IMR-90 (cell line): ENCODE results near the gene N4BP2L1. TPM values are rescaled to one million over a fixed set of nuclear protein-coding genes. Genes with fewer than 3 reads are reported as not detected.
"Not testable (repeated sequence)": the region's sequence is repeated elsewhere in the genome, so short reads cannot be mapped to it uniquely, and the experiment has no call there.

Experiments
- ATAC-seq: fragments of 200-7000 bp; cut with Tn5 transposase; 2 replicates; pipeline ENCODE4 v1.9.1; 2020; ENCODE audit warnings: low read depth, mild to moderate bottlenecking, moderate library complexity
- BruUV-seq: library from RNA; stranded (reverse); fragments of 400-500 nt; replicated peaks from 2 replicates; lab custom pipeline; 2021; lab: Mats Ljungman, UMichigan
- CTCF ChIA-PET: fragments of 300-600 bp; formaldehyde crosslinking; extraction: SDS; loops from one replicate; lab custom pipeline; 2021; ENCODE audit warnings: antibody characterized with exemption; lab: Yijun Ruan, JAX
- POLR2A ChIA-PET: fragments of 300-600 bp; sonication (Branson Sonifier 250); formaldehyde crosslinking; loops from one replicate; lab custom pipeline; 2022; ENCODE audit warnings: antibody characterized with exemption; ENCODE audit not compliant: unreplicated experiment; lab: Charles Lee
- DNase-seq: peaks from one replicate; pipeline ENCODE4 v3.0.0; 2013
- H2AFZ ChIP-seq: replicated peaks from 2 replicates; pipeline ENCODE3; 2013; ENCODE audit warnings: low read length, mild to moderate bottlenecking; ENCODE audit not compliant: poor library complexity
- H2AK5ac ChIP-seq: 2 replicates; pipeline ENCODE4 v1.6.1; 2013; ENCODE audit warnings: low read depth, low read length, inconsistent platforms
- H2AK9ac ChIP-seq: replicated peaks from 2 replicates; pipeline ENCODE3; 2013; ENCODE audit warnings: mild to moderate bottlenecking, low read depth, low read length, moderate library complexity; ENCODE audit not compliant: poor library complexity
- H2BK120ac ChIP-seq: 2 replicates; pipeline ENCODE4 v1.6.1; 2013; ENCODE audit warnings: low read depth, low read length, inconsistent platforms
- H2BK15ac ChIP-seq: 3 replicates; pipeline ENCODE4 v1.6.1; 2013; ENCODE audit warnings: low read depth, low read length, inconsistent platforms
- H2BK20ac ChIP-seq: 2 replicates; pipeline ENCODE4 v1.6.1; 2013; ENCODE audit warnings: low read depth, mild to moderate bottlenecking, inconsistent platforms, low read length, moderate library complexity
- H2BK5ac ChIP-seq: 2 replicates; pipeline ENCODE4 v1.6.1; 2013; ENCODE audit warnings: mild to moderate bottlenecking, low read depth, low read length, inconsistent platforms; ENCODE audit not compliant: poor library complexity, severe bottlenecking
- H3K14ac ChIP-seq: replicated peaks from 2 replicates; pipeline ENCODE4 v1.6.1; 2013; ENCODE audit warnings: low read depth, low read length, inconsistent platforms
- H3K18ac ChIP-seq: 2 replicates; pipeline ENCODE4 v1.6.1; 2013; ENCODE audit warnings: low read depth, low read length, control low read depth
- H3K23ac ChIP-seq: 2 replicates; pipeline ENCODE4 v1.6.1; 2013; ENCODE audit warnings: low read depth, low read length, inconsistent platforms
- H3K27ac ChIP-seq: 2 replicates; pipeline ENCODE4 v1.5.1; 2013; ENCODE audit warnings: mild to moderate bottlenecking, control low read depth, low read length; ENCODE audit not compliant: insufficient read depth
- H3K27me3 ChIP-seq: 2 replicates; pipeline ENCODE4 v1.6.1; 2013; ENCODE audit warnings: low read length; ENCODE audit not compliant: control insufficient read depth, insufficient read depth
- H3K36me3 ChIP-seq: 2 replicates; pipeline ENCODE4 v1.6.1; 2013; ENCODE audit warnings: low read length, mixed read lengths; ENCODE audit not compliant: control insufficient read depth, insufficient read depth
- H3K4ac ChIP-seq: 2 replicates; pipeline ENCODE4 v1.6.1; 2013; ENCODE audit warnings: low read depth, low read length, inconsistent platforms
- H3K4me1 ChIP-seq: 2 replicates; pipeline ENCODE4 v1.6.1; 2013; ENCODE audit warnings: low read length, mixed read lengths; ENCODE audit not compliant: control insufficient read depth, insufficient read depth
- H3K4me2 ChIP-seq: 2 replicates; pipeline ENCODE4 v1.6.1; 2013; ENCODE audit warnings: low read depth, mild to moderate bottlenecking, control low read depth, low read length, moderate library complexity
- H3K4me3 ChIP-seq: 2 replicates; pipeline ENCODE4 v1.5.1; 2013; ENCODE audit warnings: low read depth, mild to moderate bottlenecking, control low read depth, low read length, moderate library complexity; ENCODE audit not compliant: insufficient read depth
- H3K56ac ChIP-seq: 2 replicates; pipeline ENCODE4 v1.6.1; 2013; ENCODE audit warnings: low read length, inconsistent platforms; ENCODE audit not compliant: insufficient read depth; ENCODE audit errors: extremely low read depth
- H3K79me1 ChIP-seq, 2 experiments: 2 replicates each; pipeline ENCODE4 v1.6.1; 2013; ENCODE audit warnings: low read length in 2 of 2, inconsistent platforms in 1 of 2, low read depth in 1 of 2
- H3K9ac ChIP-seq: 2 replicates; pipeline ENCODE4 v1.6.1; 2013; ENCODE audit warnings: low read depth, low read length, control low read depth
- H3K9me1 ChIP-seq: 2 replicates; pipeline ENCODE4 v1.6.1; 2013; ENCODE audit warnings: low read length, inconsistent platforms; ENCODE audit not compliant: insufficient read depth
- H3K9me3 ChIP-seq: 2 replicates; pipeline ENCODE4 v1.6.1; 2013; ENCODE audit warnings: low read length; ENCODE audit not compliant: control insufficient read depth, insufficient read depth
- H4K20me1 ChIP-seq: 2 replicates; pipeline ENCODE4 v1.6.1; 2013; ENCODE audit warnings: low read length, inconsistent platforms; ENCODE audit not compliant: insufficient read depth
- H4K5ac ChIP-seq: 2 replicates; pipeline ENCODE4 v1.6.1; 2013; ENCODE audit warnings: mild to moderate bottlenecking, low read depth, low read length, control low read depth
- H4K8ac ChIP-seq, 2 experiments: 2 replicates each; pipeline ENCODE4 v1.6.1; 2013; ENCODE audit warnings: low read depth in 2 of 2, low read length in 2 of 2, control low read depth in 1 of 2, inconsistent platforms in 1 of 2
- H4K91ac ChIP-seq: 2 replicates; pipeline ENCODE4 v1.6.1; 2013; ENCODE audit warnings: low read depth, low read length, inconsistent platforms; ENCODE audit not compliant: insufficient read depth
- CEBPB ChIP-seq: IDR thresholded peaks from 2 replicates; pipeline ENCODE4 v1.6.1; 2012; ENCODE audit warnings: low read depth, low read length, improper control_type of control experiment
- RAD21 ChIP-seq: IDR thresholded peaks from 2 replicates; pipeline ENCODE4 v1.6.1; 2012; ENCODE audit warnings: low read length, improper control_type of control experiment
- WGBS, 2 experiments: methylation state at CpG; one replicate each; pipeline versions ENCODE4 v1.1.5 to v1.1.7; 2013; ENCODE audit warnings: missing lambda C conversion rate in 2 of 2; ENCODE audit not compliant: insufficient read length in 1 of 2; ENCODE audit errors: extremely low coverage in 2 of 2; 5-methylcytosine and 5-hydroxymethylcytosine counted together
- dilution Hi-C: fragments of 300-500 bp; cut with HindIII; formaldehyde crosslinking; loops from one replicate; pipeline ENCODE4 v1.14.3; 2018; ENCODE audit warnings: low sequenced_read_pairs; ENCODE audit not compliant: unreplicated experiment
- in situ Hi-C: fragments of 300-500 bp; cut with MboI; formaldehyde crosslinking; loops from 3 replicates; pipeline ENCODE4 v1.14.3; 2019; ENCODE audit warnings: low sequenced_read_pairs, inconsistent platforms, mixed read lengths
- intact Hi-C: fragments of 100-400 bp; cut with micrococcal nuclease; formaldehyde crosslinking; loops from 2 replicates; pipeline ENCODE4 v1.10.0; 2022
- polyA plus RNA-seq, 3 experiments: library from polyadenylated mRNA; depleted of rRNA; stranded (reverse); fragments of >200 nt; gene quantifications; 2 replicates each; pipeline ENCODE4 v1.2.3, GENCODE V29; 2012; ENCODE audit warnings: low replicate concordance in 1 of 3
- total RNA-seq: library from RNA; depleted of rRNA; stranded (reverse); fragments of >200 nt; gene quantifications from 2 replicates; pipeline ENCODE4 v1.2.3, GENCODE V29; 2012

The N4BP2L1 gene
- total and polyA plus RNA-seq, 2 of the 4 experiments (the other 2 are of a cell fraction), result 0.18 to 0.46 TPM

GRCh38 chr13:32362574-32362973, 65.4 kb downstream of the N4BP2L1 start:
- H3K36me3 ChIP-seq, result no peaks in the 10 kb centered on the region
- ATAC-seq (no peak), DNase-seq (no peak)
- no peak overlapping the region for H3K56ac ChIP-seq
- no peak overlapping the region for H3K9ac ChIP-seq
- no peak overlapping the region for H4K5ac ChIP-seq
- WGBS, 2 experiments, result no CpG with 5 or more reads among the region's 2 CpGs
- no peak overlapping the region for H3K23ac ChIP-seq
- H3K4me1 ChIP-seq, result no peaks in the 10 kb centered on the region; the same call in 1 of the 2 replicates
- no peaks in the 10 kb centered on the region for H3K79me1 ChIP-seq
- H3K27ac ChIP-seq, result no peak overlapping the region
- intact Hi-C loops, result no loop called here
- H2AK5ac ChIP-seq, result no peak overlapping the region
- H3K27me3 ChIP-seq, result no peaks in the 10 kb centered on the region
- no peaks in the 10 kb centered on the region; the same call in 1 of the 2 replicates for H3K9me1 ChIP-seq
- H2AK9ac ChIP-seq, result no peak overlapping the region
- no peak overlapping the region for H2BK5ac ChIP-seq
- dilution Hi-C loops, result no loop called here
- H2BK120ac ChIP-seq, result no peak overlapping the region
- H4K91ac ChIP-seq, result no peak overlapping the region
- H3K9me3 ChIP-seq, result no peaks in the 10 kb centered on the region
- no peak overlapping the region for H3K14ac ChIP-seq
- H3K4me2 ChIP-seq, result no peak overlapping the region
- ChIA-PET POLR2A (no interaction called here), CTCF (interaction anchor here (0.8 to 1.0 kb wide), 2 partner anchors 15 to 42 kb away, joined by 3 read pairs; no protein-coding TSS in a partner anchor)
- H3K18ac ChIP-seq, result no peak overlapping the region
- H4K20me1 ChIP-seq, result no peaks in the 10 kb centered on the region
- no peak overlapping the region for H2AFZ ChIP-seq
- no peak overlapping the region for H4K8ac ChIP-seq
- no TSS peak for BruUV-seq
- H2BK20ac ChIP-seq, result no peak overlapping the region
- no peak overlapping the region for H3K4me3 ChIP-seq
- no peak overlapping the region for H3K4ac ChIP-seq
- H2BK15ac ChIP-seq, result no peak overlapping the region
- TF ChIP-seq RAD21, result no peak
- peak; percentile 84 for TF ChIP-seq CEBPB
- in situ Hi-C loops, result no loop called here

- H2BK20ac ChIP-seq, H2AK9ac ChIP-seq, H2BK15ac ChIP-seq, H4K91ac ChIP-seq, H2AK5ac ChIP-seq, H2BK120ac ChIP-seq, ATAC-seq, intact Hi-C loops, dilution Hi-C loops, H3K56ac ChIP-seq, H3K4me2 ChIP-seq, in situ Hi-C loops, H2AFZ ChIP-seq, H4K5ac ChIP-seq, H3K27ac ChIP-seq, H3K36me3 ChIP-seq, H4K8ac ChIP-seq, H3K9me1 ChIP-seq, H3K27me3 ChIP-seq, H3K4ac ChIP-seq, H3K4me3 ChIP-seq, H3K4me1 ChIP-seq, H3K9me3 ChIP-seq, H2BK5ac ChIP-seq, H4K20me1 ChIP-seq, DNase-seq, H3K18ac ChIP-seq, H3K23ac ChIP-seq, H3K14ac ChIP-seq, H3K9ac ChIP-seq, CTCF ChIA-PET, BruUV-seq, H3K79me1 ChIP-seq: not testable (repeated sequence)
- 100% methylated on average over 1 of the region's 8 CpGs; no CpG with 5 or more reads in 1 of the 2 experiments for WGBS, 2 experiments
- POLR2A ChIA-PET, result interaction anchor here (0.7 kb wide), 1 partner anchor 8 kb away, joined by 5 read pairs; no protein-coding TSS in a partner anchor
Observed at GRCh38 chr13:32355935-32356334, 72.0 kb downstream of the N4BP2L1 start.
